DOHH2 (cell line): Measurements from ENCODE around the gene C2.

Source experiments
- CTCF ChIP-seq: fragments of 200-600 bp; sonication (generic); IDR thresholded peaks from one replicate; pipeline ENCODE4 v1.5.1; 2014; ENCODE audit warnings: antibody characterized with exemption, mild to moderate bottlenecking, low read depth, low read length; ENCODE audit not compliant: poor library complexity, severe bottlenecking
- EZH2phosphoT487 ChIP-seq: fragments of 200-600 bp; sonication (generic); IDR thresholded peaks from 2 replicates; pipeline ENCODE4 v1.6.1; 2017; ENCODE audit warnings: borderline replicate concordance, mild to moderate bottlenecking, antibody characterized with exemption, low read length, moderate library complexity, mixed read lengths

DNA sequence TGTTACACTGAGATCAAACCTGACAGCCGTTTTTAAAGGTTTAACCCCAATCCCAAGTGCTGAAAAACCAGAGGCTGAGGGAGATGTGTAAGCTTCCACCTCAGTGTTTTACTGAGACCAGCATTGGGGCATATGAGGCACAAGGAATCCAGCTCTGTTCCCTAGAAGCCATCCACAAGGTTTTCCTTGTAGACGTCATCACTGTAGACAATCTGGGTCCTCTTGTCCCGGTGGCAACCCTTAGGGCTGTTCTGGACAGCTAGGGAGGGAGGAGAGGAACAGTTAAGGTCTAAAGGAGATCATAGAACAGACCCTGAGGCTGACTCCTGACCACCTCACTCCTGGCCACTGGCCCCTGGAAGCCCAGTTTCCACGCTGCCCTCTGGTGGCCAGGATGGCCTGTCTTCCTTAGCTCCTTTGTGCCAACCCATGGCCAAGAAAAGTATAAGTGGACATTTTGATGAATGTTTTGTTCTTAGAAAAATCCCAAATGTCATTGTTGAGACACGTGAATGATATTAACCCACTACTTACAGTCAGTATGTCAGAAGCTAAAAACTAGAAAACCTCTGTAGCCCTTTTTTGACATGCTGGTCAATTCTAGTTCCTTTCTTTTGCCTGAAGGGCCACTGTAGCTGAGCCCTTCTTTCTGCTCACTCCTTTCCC, 24.8 kb downstream of the C2 start:
- peak; percentile 65 for TF ChIP-seq CTCF
- TF ChIP-seq EZH2phosphoT487 = no peak
